Neural progenitor cell (in vitro differentiated cells): ENCODE results near the gene CCDC112. TPM values are rescaled to one million over a fixed set of nuclear protein-coding genes. Genes with fewer than 3 reads are reported as not detected.
"Not testable (repeated sequence)": the region's sequence is repeated elsewhere in the genome, so short reads cannot be mapped to it uniquely, and the experiment has no call there.

ENCODE experiments used
- DNase-seq: peaks from one replicate; pipeline ENCODE4 v3.0.0-alpha.2; 2016; ENCODE audit warnings: low spot score
- H2AFZ ChIP-seq: fragments of 200-600 bp; sonication (generic); replicated peaks from 2 replicates; pipeline ENCODE4 v1.6.1; 2016; ENCODE audit warnings: antibody characterized with exemption
- H3F3A ChIP-seq: fragments of 200-600 bp; sonication (generic); 2 replicates; pipeline ENCODE4 v1.6.1; 2016; ENCODE audit warnings: antibody characterized with exemption, low read depth
- H3K27ac ChIP-seq: fragments of 200-600 bp; sonication (generic); 2 replicates; pipeline ENCODE4 v1.5.1; 2016; ENCODE audit warnings: mild to moderate bottlenecking
- H3K27me3 ChIP-seq: fragments of 200-600 bp; sonication (generic); 2 replicates; pipeline ENCODE4 v1.6.1; 2016; ENCODE audit warnings: mild to moderate bottlenecking, moderate library complexity
- H3K36me3 ChIP-seq: fragments of 200-600 bp; sonication (generic); 2 replicates; pipeline ENCODE4 v1.5.1; 2016
- H3K4me1 ChIP-seq: fragments of 200-600 bp; sonication (generic); 2 replicates; pipeline ENCODE4 v1.6.1; 2016; ENCODE audit warnings: mixed run types
- H3K4me2 ChIP-seq: fragments of 200-600 bp; sonication (generic); 2 replicates; pipeline ENCODE4 v1.6.1; 2016
- H3K4me3 ChIP-seq: fragments of 200-600 bp; sonication (generic); 2 replicates; pipeline ENCODE4 v1.5.1; 2016
- H3K79me2 ChIP-seq: fragments of 200-600 bp; sonication (generic); 2 replicates; pipeline ENCODE4 v1.6.1; 2016; ENCODE audit warnings: low read depth
- H3K9ac ChIP-seq: fragments of 200-600 bp; sonication (generic); 2 replicates; pipeline ENCODE4 v1.6.1; 2016
- H3K9me3 ChIP-seq: fragments of 200-600 bp; sonication (generic); 2 replicates; pipeline ENCODE4 v1.5.1; 2016; ENCODE audit warnings: low read depth
- H4K20me1 ChIP-seq: fragments of 200-600 bp; sonication (generic); 2 replicates; pipeline ENCODE4 v1.6.1; 2016; ENCODE audit warnings: low read depth
- H3K27ac Mint-ChIP-seq: 3 replicates; pipeline ENCODE4 v1.8.0; 2021; ENCODE audit warnings: mixed read lengths
- H3K27me3 Mint-ChIP-seq: 2 replicates; pipeline ENCODE4 v1.8.0; 2022; ENCODE audit warnings: low read depth, mild to moderate bottlenecking, inconsistent platforms, moderate library complexity, mixed read lengths; ENCODE audit not compliant: insufficient read depth
- H3K36me3 Mint-ChIP-seq: 3 replicates; pipeline ENCODE4 v1.8.0; 2021; ENCODE audit warnings: mixed read lengths
- H3K4me1 Mint-ChIP-seq: 3 replicates; pipeline ENCODE4 v1.8.0; 2021; ENCODE audit warnings: mixed read lengths
- H3K4me3 Mint-ChIP-seq: 3 replicates; pipeline ENCODE4 v1.8.0; 2021; ENCODE audit warnings: mild to moderate bottlenecking, moderate library complexity, mixed read lengths
- H3K9me3 Mint-ChIP-seq: 3 replicates; pipeline ENCODE4 v1.8.0; 2020; ENCODE audit warnings: mixed read lengths
- CTCF ChIP-seq: fragments of 200-600 bp; sonication (generic); IDR thresholded peaks from 2 replicates; pipeline ENCODE4 v1.5.1; 2017; ENCODE audit warnings: antibody characterized with exemption, mild to moderate bottlenecking
- EZH2 ChIP-seq: fragments of 200-600 bp; sonication (generic); IDR thresholded peaks from 2 replicates; pipeline ENCODE4 v1.6.1; 2017; ENCODE audit warnings: antibody characterized with exemption, mild to moderate bottlenecking, moderate library complexity
- EZH2phosphoT487 ChIP-seq: fragments of 200-600 bp; sonication (generic); IDR thresholded peaks from 2 replicates; pipeline ENCODE4 v1.6.1; 2017; ENCODE audit warnings: antibody characterized with exemption
- total RNA-seq: library from RNA; depleted of rRNA; stranded (reverse); fragments of >200 nt; gene quantifications from 2 replicates; pipeline ENCODE4 v1.2.3, GENCODE V29; 2015; ENCODE audit warnings: low replicate concordance

CCDC112 gene
- total RNA-seq, 1 donor from 2014 or later = 33.6 TPM

DNA sequence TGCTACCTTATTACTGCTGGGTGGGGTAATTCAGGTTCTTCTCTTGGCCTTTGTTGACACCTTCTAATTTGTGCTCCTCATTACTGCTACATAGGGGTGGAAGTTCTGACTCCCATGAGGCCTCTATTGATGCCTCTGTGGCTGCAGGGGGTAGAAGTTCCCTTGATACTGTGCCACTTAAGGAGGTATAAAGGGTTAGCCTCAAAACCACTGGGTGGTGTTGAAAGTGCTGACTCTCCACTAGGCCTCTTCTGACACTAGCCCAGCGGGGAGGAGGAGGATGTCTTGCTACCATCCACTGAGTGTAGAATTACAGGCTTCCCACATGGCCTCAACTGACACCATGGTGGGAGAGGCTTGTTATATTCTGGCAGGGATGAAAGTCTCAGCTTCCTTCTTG, 36.7 kb upstream of the CCDC112 start:
- Mint-ChIP-seq H3K27ac (no peak overlapping the region), H3K4me3 (no peak overlapping the region), H3K27me3 (no peaks in the 10 kb centered on the region), H3K9me3 (no peaks in the 10 kb centered on the region), H3K4me1 (peaks cover 17% of the 10 kb centered on the region), H3K36me3 (no peaks in the 10 kb centered on the region)
- Histone ChIP-seq H3K4me1 (peaks cover 15% of the 10 kb centered on the region), H3K36me3 (no peaks in the 10 kb centered on the region), H3K79me2 (no peaks in the 10 kb centered on the region), H3F3A (no peaks in the 10 kb centered on the region), H3K4me3 (no peak overlapping the region), H3K27ac (no peak overlapping the region), H3K27me3 (no peaks in the 10 kb centered on the region), H3K4me2 (peak overlapping the region; percentile 21), H2AFZ (no peak overlapping the region), H3K9ac (no peak overlapping the region), H4K20me1 (no peaks in the 10 kb centered on the region), H3K9me3 (no peaks in the 10 kb centered on the region)
- peak; percentile 5 for DNase-seq
- TF ChIP-seq EZH2 (no peak), CTCF (no peak), EZH2phosphoT487 (no peak)

DNA sequence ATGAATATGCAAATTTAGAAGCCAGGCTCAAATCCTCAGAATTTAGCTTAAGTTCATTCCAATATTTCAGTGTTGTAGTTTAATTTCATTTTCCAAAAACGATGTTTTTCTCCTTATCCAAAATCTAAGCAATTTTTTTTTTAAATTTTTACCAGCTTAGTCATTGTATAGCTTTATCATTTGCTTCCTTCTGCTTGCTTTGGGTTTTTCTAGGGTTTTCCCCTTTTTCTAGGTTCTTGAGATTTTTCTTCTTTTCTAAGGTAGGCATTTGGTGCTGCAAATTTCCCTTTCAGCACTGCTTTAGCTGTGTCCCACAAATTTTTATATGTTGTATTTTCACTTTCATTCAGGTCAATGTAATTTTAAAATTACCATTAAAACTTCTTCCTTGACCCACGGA, 34.4 kb upstream of the CCDC112 start:
- H3K4me1 Mint-ChIP-seq = peaks cover 17% of the 10 kb centered on the region
- Histone ChIP-seq H3K27ac (no peak overlapping the region), H3K4me1 (peaks cover 15% of the 10 kb centered on the region), H3K4me3 (no peak overlapping the region), H3K79me2 (no peaks in the 10 kb centered on the region), H3K9ac (no peak overlapping the region), H2AFZ (no peak overlapping the region), H3K36me3 (no peaks in the 10 kb centered on the region), H3K27me3 (no peaks in the 10 kb centered on the region), H3F3A (no peaks in the 10 kb centered on the region), H3K9me3 (no peaks in the 10 kb centered on the region), H3K4me2 (no peak overlapping the region), H4K20me1 (no peaks in the 10 kb centered on the region)
- no peaks in the 10 kb centered on the region for H3K36me3 Mint-ChIP-seq
- DNase-seq = no peak
- TF ChIP-seq CTCF (no peak), EZH2phosphoT487 (no peak), EZH2 (no peak)
- no peak overlapping the region for H3K27ac Mint-ChIP-seq
- no peaks in the 10 kb centered on the region for H3K9me3 Mint-ChIP-seq
- H3K4me3 Mint-ChIP-seq = no peak overlapping the region
- no peaks in the 10 kb centered on the region for H3K27me3 Mint-ChIP-seq

GRCh38 chr5:115329475-115329874, 33.0 kb upstream of the CCDC112 start:
- Histone ChIP-seq H3K27ac (no peak overlapping the region), H3K9ac (no peak overlapping the region), H3K27me3 (no peaks in the 10 kb centered on the region), H4K20me1 (no peaks in the 10 kb centered on the region), H3K9me3 (no peaks in the 10 kb centered on the region), H3K4me3 (no peak overlapping the region), H3K4me1 (peaks cover 15% of the 10 kb centered on the region), H2AFZ (no peak overlapping the region), H3K4me2 (no peak overlapping the region), H3K36me3 (no peaks in the 10 kb centered on the region), H3F3A (no peaks in the 10 kb centered on the region), H3K79me2 (no peaks in the 10 kb centered on the region)
- peaks cover 17% of the 10 kb centered on the region for H3K4me1 Mint-ChIP-seq
- H3K9me3 Mint-ChIP-seq = no peaks in the 10 kb centered on the region
- peak; percentile 6 for DNase-seq
- H3K36me3 Mint-ChIP-seq = no peaks in the 10 kb centered on the region
- peaks cover 2% of the 10 kb centered on the region for H3K27me3 Mint-ChIP-seq
- TF ChIP-seq EZH2phosphoT487 (no peak), CTCF (no peak), EZH2 (no peak)
- no peak overlapping the region for H3K27ac Mint-ChIP-seq
- no peak overlapping the region for H3K4me3 Mint-ChIP-seq

GRCh38 chr5:115328617-115329274, 32.3 kb upstream of the CCDC112 start:
- not testable (repeated sequence) for H3K36me3 ChIP-seq, H3K36me3 Mint-ChIP-seq, H3K4me3 ChIP-seq, H3K79me2 ChIP-seq, H3K27ac Mint-ChIP-seq, H3K9me3 Mint-ChIP-seq, H3K9ac ChIP-seq, H4K20me1 ChIP-seq, H3K27ac ChIP-seq, H3K27me3 Mint-ChIP-seq, H3F3A ChIP-seq, H3K27me3 ChIP-seq, H3K4me3 Mint-ChIP-seq, H3K9me3 ChIP-seq
- Histone ChIP-seq H2AFZ (peak overlapping the region; percentile 63), H3K4me2 (peak overlapping the region; percentile 10), H3K4me1 (peaks cover 15% of the 10 kb centered on the region)
- DNase-seq = peak; percentile 52
- H3K4me1 Mint-ChIP-seq = peaks cover 17% of the 10 kb centered on the region
